ENCODE measurements around the gene PTPRM. TPM values are rescaled to one million over a fixed set of nuclear protein-coding genes. Genes with fewer than 3 reads are reported as not detected.

PTPRM gene
- total RNA-seq, 1 donor from 2014 or later: 13.9 TPM

DNA sequence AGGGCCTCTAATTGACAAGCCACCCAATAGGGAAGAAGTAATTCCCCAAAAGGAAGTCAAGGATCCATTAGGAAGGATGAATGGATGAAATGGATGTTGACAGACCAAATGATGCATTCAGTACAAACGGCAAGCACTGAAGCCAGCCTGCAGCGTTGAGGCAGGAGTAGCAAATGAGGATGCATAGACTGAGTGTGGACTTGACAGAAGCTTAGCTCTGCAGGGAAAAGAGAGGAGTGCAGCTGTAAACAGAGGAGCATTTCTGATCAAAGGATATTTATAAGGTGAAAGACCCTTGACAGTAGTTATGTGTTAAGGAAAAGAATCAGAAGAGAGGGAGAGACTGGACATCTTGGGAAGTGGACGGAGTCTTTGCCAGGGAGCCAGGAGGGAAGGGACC is 788.9 kb downstream of the PTPRM start:
- H3K9ac ChIP-seq: no peak overlapping the region
- TF ChIP-seq, protein P1, sequence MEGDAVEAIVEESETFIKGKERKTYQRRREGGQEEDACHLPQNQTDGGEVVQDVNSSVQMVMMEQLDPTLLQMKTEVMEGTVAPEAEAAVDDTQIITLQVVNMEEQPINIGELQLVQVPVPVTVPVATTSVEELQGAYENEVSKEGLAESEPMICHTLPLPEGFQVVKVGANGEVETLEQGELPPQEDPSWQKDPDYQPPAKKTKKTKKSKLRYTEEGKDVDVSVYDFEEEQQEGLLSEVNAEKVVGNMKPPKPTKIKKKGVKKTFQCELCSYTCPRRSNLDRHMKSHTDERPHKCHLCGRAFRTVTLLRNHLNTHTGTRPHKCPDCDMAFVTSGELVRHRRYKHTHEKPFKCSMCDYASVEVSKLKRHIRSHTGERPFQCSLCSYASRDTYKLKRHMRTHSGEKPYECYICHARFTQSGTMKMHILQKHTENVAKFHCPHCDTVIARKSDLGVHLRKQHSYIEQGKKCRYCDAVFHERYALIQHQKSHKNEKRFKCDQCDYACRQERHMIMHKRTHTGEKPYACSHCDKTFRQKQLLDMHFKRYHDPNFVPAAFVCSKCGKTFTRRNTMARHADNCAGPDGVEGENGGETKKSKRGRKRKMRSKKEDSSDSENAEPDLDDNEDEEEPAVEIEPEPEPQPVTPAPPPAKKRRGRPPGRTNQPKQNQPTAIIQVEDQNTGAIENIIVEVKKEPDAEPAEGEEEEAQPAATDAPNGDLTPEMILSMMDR (IDR thresholded peaks at IDR 0.05): no peak
- TF ChIP-seq EZH2 (IDR thresholded peaks at IDR 0.05) (no peak), EZH2phosphoT487 (IDR thresholded peaks at IDR 0.05) (no peak)
- DNase-seq (ENCODE audit: low spot score): no peak
- H3K9me3 Mint-ChIP-seq: no peaks in the 10 kb centered on the region
- H3K4me3 ChIP-seq: no peak overlapping the region
- H3K4me1 ChIP-seq: peaks cover 35% of the 10 kb centered on the region
- no peak overlapping the region for H3K4me3 Mint-ChIP-seq
- H3K4me2 ChIP-seq: no peak overlapping the region
- H2AFZ ChIP-seq (replicated peaks): no peak overlapping the region
- H3K4me1 Mint-ChIP-seq: peaks cover 26% of the 10 kb centered on the region
- H3F3A ChIP-seq (ENCODE audit: low read depth): peaks cover 4% of the 10 kb centered on the region
- no peak overlapping the region for H3K27ac ChIP-seq
- H3K9me3 ChIP-seq (ENCODE audit: low read depth): no peaks in the 10 kb centered on the region
- no peaks in the 10 kb centered on the region for H3K36me3 Mint-ChIP-seq
- H3K27ac Mint-ChIP-seq: no peak overlapping the region
- no peaks in the 10 kb centered on the region for H3K27me3 ChIP-seq
- H3K27me3 Mint-ChIP-seq (ENCODE audit: insufficient read depth, low read depth): peaks cover 2% of the 10 kb centered on the region
- H4K20me1 ChIP-seq (ENCODE audit: low read depth): no peaks in the 10 kb centered on the region
- H3K36me3 ChIP-seq: no peaks in the 10 kb centered on the region
- no peaks in the 10 kb centered on the region for H3K79me2 ChIP-seq (ENCODE audit: low read depth)

DNA sequence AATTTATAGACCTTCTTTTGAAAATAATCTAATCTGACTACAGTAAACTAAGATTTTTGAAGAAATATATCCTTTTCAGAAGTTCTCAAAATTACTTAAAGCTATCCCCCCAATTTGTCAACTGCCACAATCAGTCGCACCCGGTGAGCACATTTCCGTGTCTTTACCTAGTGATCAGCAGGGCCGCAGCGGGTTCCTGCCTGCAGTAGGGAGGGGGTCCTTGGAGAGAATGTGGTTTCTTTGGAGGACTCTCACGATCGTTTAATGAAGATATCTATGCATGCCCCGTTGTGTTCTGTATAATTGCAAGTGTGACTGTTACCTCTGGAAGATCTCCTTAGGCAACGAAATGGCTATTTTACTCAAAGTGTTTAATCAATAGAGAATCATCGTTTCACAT is 790.2 kb downstream of the PTPRM start:
- DNase-seq (ENCODE audit: low spot score): no peak

DNA sequence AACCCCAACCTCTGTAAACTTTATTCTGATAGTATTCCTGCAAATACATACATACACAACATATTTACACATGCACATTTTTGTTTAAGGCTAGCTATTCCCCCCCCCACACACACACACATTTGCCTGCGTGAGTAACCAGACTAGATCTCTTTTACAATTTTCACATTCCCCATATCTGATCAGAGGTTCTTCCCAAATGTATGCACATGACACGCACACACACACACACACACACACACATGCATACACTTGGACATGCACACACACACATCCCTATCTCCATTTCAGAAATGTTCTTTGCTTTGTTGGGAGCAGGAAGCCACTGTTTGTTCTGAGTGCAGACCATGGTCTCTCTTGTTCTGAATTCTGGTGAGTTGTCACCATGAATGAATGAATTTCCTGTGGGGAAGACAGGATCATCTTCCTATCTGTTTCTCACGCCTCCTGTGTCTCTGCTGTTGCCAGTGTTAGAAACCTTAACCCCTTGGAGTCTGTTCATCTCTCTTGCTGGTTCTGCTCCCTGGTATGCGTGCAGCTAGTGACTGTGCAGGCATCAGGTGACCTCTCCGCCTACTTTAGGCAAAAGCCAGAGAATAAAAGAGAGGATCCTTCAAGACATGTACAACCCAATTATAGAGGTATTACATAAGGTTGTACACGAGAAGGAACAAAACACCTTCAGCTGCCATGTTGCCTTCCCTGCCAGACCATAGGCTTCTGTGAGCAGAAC is 791.1 kb downstream of the PTPRM start:
- no peak for DNase-seq (ENCODE audit: low spot score)
- Mint-ChIP-seq H3K27ac (no peak overlapping the region), H3K4me1 (peaks cover 26% of the 10 kb centered on the region), H3K36me3 (no peaks in the 10 kb centered on the region), H3K27me3 (ENCODE audit: insufficient read depth, low read depth) (peaks cover 2% of the 10 kb centered on the region), H3K9me3 (no peaks in the 10 kb centered on the region), H3K4me3 (no peak overlapping the region)
- Histone ChIP-seq H3K4me1 (peaks cover 41% of the 10 kb centered on the region), H3K27me3 (no peaks in the 10 kb centered on the region), H3K4me2 (no peak overlapping the region), H3F3A (ENCODE audit: low read depth) (peaks cover 4% of the 10 kb centered on the region), H3K9me3 (ENCODE audit: low read depth) (no peaks in the 10 kb centered on the region), H3K9ac (no peak overlapping the region), H3K4me3 (no peak overlapping the region), H3K36me3 (no peaks in the 10 kb centered on the region), H3K27ac (no peak overlapping the region), H3K79me2 (ENCODE audit: low read depth) (no peaks in the 10 kb centered on the region), H2AFZ (replicated peaks) (no peak overlapping the region), H4K20me1 (ENCODE audit: low read depth) (no peaks in the 10 kb centered on the region)
- TF ChIP-seq EZH2phosphoT487 (IDR thresholded peaks at IDR 0.05) (no peak), EZH2 (IDR thresholded peaks at IDR 0.05) (no peak)
- TF ChIP-seq, protein P1 (IDR thresholded peaks at IDR 0.05): no peak

More for the DNA sequence above, 790.2 kb downstream of the PTPRM start:
- Histone ChIP-seq H3K36me3 (no peaks in the 10 kb centered on the region), H3K4me2 (no peak overlapping the region), H4K20me1 (ENCODE audit: low read depth) (no peaks in the 10 kb centered on the region), H3K4me3 (no peak overlapping the region), H3K27me3 (no peaks in the 10 kb centered on the region), H2AFZ (replicated peaks) (no peak overlapping the region), H3F3A (ENCODE audit: low read depth) (peaks cover 4% of the 10 kb centered on the region), H3K27ac (no peak overlapping the region), H3K4me1 (peaks cover 41% of the 10 kb centered on the region), H3K79me2 (ENCODE audit: low read depth) (no peaks in the 10 kb centered on the region), H3K9me3 (ENCODE audit: low read depth) (no peaks in the 10 kb centered on the region), H3K9ac (no peak overlapping the region)
- Mint-ChIP-seq H3K4me3 (no peak overlapping the region), H3K9me3 (no peaks in the 10 kb centered on the region), H3K27me3 (ENCODE audit: insufficient read depth, low read depth) (peaks cover 2% of the 10 kb centered on the region), H3K4me1 (peaks cover 26% of the 10 kb centered on the region), H3K27ac (no peak overlapping the region), H3K36me3 (no peaks in the 10 kb centered on the region)
- TF ChIP-seq, protein P1 (IDR thresholded peaks at IDR 0.05): no peak
- TF ChIP-seq EZH2 (IDR thresholded peaks at IDR 0.05): no peak
- TF ChIP-seq EZH2phosphoT487 (IDR thresholded peaks at IDR 0.05): no peak

Measured in neural progenitor cell (in vitro differentiated cells).